Panc1 (cell line): Measurements from ENCODE around the gene EEF1AKMT2. TPM values are rescaled to one million over a fixed set of nuclear protein-coding genes. Genes with fewer than 3 reads are reported as not detected.

Experiments used
- ATAC-seq: fragments of 200-7000 bp; cut with Tn5 transposase; 2 replicates; pipeline ENCODE4 v1.9.1; 2020; ENCODE audit warnings: mild to moderate bottlenecking, moderate library complexity
- BruUV-seq: library from RNA; stranded (reverse); fragments of 400-500 nt; replicated peaks from 2 replicates; lab custom pipeline; 2021; lab: Mats Ljungman, UMichigan
- CTCF ChIA-PET: fragments of 300-600 bp; sonication (Branson Sonifier 250); formaldehyde crosslinking; loops from one replicate; lab custom pipeline; 2022; ENCODE audit warnings: antibody characterized with exemption; lab: Charles Lee
- POLR2A ChIA-PET: fragments of 300-600 bp; sonication (Branson Sonifier 250); formaldehyde crosslinking; loops from one replicate; lab custom pipeline; 2022; ENCODE audit warnings: antibody characterized with exemption; lab: Charles Lee
- DNase-seq: peaks from one replicate; pipeline ENCODE4 v3.0.0-alpha.2; 2010; ENCODE audit warnings: low read depth, low spot score
- H3K27ac ChIP-seq: 2 replicates; pipeline ENCODE4 v1.5.1; 2011; ENCODE audit warnings: mild to moderate bottlenecking, low read length, inconsistent platforms
- H3K27me3 ChIP-seq: fragments of 200-500 bp; sonication (Bioruptor generic); 2 replicates; pipeline ENCODE4 v1.6.0; 2014; ENCODE audit warnings: low read length, inconsistent platforms; ENCODE audit not compliant: control insufficient read depth, insufficient read depth
- H3K36me3 ChIP-seq: fragments of 200-500 bp; sonication (Bioruptor generic); 2 replicates; pipeline ENCODE4 v1.5.1; 2014; ENCODE audit warnings: inconsistent platforms, mild to moderate bottlenecking, low read length, moderate library complexity; ENCODE audit not compliant: control insufficient read depth, insufficient read depth
- H3K4me1 ChIP-seq: 2 replicates; pipeline ENCODE4 v1.5.1; 2011; ENCODE audit warnings: inconsistent platforms, mild to moderate bottlenecking, low read length, moderate library complexity; ENCODE audit not compliant: control insufficient read depth, insufficient read depth
- H3K4me3 ChIP-seq, 2 experiments: 2 replicates each; pipeline ENCODE4 v1.5.1; 2011 to 2012; ENCODE audit warnings: low read depth in 2 of 2, low read length in 2 of 2, mild to moderate bottlenecking in 2 of 2, inconsistent platforms in 1 of 2, moderate library complexity in 1 of 2
- H3K9me3 ChIP-seq: fragments of 200-500 bp; sonication (Bioruptor generic); 2 replicates; pipeline ENCODE4 v1.5.1; 2014; ENCODE audit warnings: low read depth, mild to moderate bottlenecking, inconsistent platforms, low read length, moderate library complexity; ENCODE audit not compliant: control insufficient read depth, insufficient read depth
- CTCF ChIP-seq: fragments of 450-650 bp; IDR thresholded peaks from 2 replicates; pipeline ENCODE4 v1.5.1; 2017; ENCODE audit warnings: mild to moderate bottlenecking
- POLR2AphosphoS5 ChIP-seq: IDR thresholded peaks from 2 replicates; pipeline ENCODE4 v1.6.1; 2012; ENCODE audit warnings: mild to moderate bottlenecking, low read depth, low read length, moderate library complexity
- SIN3A ChIP-seq: IDR thresholded peaks from 2 replicates; pipeline ENCODE4 v1.6.1; 2012; ENCODE audit warnings: low read depth, mild to moderate bottlenecking, low read length, moderate library complexity, borderline replicate concordance; ENCODE audit not compliant: insufficient read depth
- TCF7L2 ChIP-seq: IDR thresholded peaks from 2 replicates; pipeline ENCODE4 v1.6.1; 2011; ENCODE audit warnings: mild to moderate bottlenecking, low read depth, low read length, inconsistent platforms
- in situ Hi-C: cut with HindIII; loops from 2 replicates; pipeline ENCODE4 v1.10.0; 2016; ENCODE audit warnings: low sequenced_read_pairs, low pct_unique_long_range_greater_than_20kb
- intact Hi-C: fragments of 100-400 bp; cut with micrococcal nuclease; formaldehyde crosslinking; loops from one replicate; pipeline ENCODE4 v1.10.0; 2022; ENCODE audit not compliant: unreplicated experiment
- total RNA-seq: library from RNA; stranded (reverse); gene quantifications from one replicate; pipeline ENCODE4 v1.2.1, GENCODE V29; 2021; ENCODE audit not compliant: unreplicated experiment
- TF ChIP-seq, protein P1 (sequence below), 2 experiments: IDR thresholded peaks; 2 replicates each; pipeline ENCODE4 v1.6.1; 2011 to 2012; ENCODE audit warnings: low read depth in 2 of 2, control low read depth in 1 of 2, low read length in 1 of 2, mild to moderate bottlenecking in 1 of 2, moderate library complexity in 1 of 2; ENCODE audit not compliant: insufficient read depth in 1 of 2

EEF1AKMT2 gene
- total RNA-seq, 1 experiment from 2014 or later: 39.2 TPM

DNA sequence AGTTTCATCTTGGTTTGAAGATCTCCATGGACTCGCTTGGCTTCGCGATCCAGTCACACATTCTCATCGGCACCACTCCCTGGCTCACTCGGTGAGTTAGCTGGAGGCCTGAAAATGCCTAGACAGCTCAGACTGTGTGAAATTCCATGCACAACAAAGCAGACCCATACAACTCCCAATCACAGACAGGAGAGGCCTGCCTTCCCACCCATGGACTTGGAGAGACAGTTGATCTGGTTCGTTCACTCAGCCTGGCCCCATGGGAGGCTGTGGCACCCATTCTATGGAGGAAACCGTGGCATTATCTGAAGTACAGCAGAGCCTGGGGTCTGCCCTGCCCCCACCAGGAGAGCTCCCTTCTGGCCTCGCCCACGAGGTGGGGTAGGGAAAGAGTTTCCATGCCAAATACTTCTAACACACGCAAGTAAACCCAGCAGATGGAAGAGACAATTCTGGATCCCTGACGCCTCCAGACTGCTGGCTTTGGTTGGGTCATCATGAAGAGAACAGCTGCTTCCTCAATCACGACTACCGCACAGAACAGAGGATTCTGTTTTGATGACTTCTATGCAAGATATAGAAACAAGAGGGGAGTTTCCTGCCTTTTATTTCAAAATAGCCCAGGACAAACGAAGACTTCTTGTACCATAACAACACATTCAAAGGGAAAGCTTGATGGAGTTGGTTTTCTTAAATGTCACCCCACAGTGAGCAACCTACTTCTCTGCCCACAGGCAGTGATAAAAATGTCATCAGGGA, 63.4 kb downstream of the EEF1AKMT2 start:
- intact Hi-C loops (no loop called here), in situ Hi-C loops (no loop called here)
- Histone ChIP-seq H3K27ac (peak overlapping the region; percentile 25; the same call in 1 of the 2 replicates), H3K4me1 (peaks cover 21% of the 10 kb centered on the region), H3K27me3 (no peaks in the 10 kb centered on the region), H3K9me3 (no peaks in the 10 kb centered on the region), H3K36me3 (no peaks in the 10 kb centered on the region), H3K4me3 (no peak overlapping the region)
- TF ChIP-seq CTCF (no peak), SIN3A (no peak), POLR2AphosphoS5 (no peak), TCF7L2 (no peak)
- TF ChIP-seq, protein P1, sequence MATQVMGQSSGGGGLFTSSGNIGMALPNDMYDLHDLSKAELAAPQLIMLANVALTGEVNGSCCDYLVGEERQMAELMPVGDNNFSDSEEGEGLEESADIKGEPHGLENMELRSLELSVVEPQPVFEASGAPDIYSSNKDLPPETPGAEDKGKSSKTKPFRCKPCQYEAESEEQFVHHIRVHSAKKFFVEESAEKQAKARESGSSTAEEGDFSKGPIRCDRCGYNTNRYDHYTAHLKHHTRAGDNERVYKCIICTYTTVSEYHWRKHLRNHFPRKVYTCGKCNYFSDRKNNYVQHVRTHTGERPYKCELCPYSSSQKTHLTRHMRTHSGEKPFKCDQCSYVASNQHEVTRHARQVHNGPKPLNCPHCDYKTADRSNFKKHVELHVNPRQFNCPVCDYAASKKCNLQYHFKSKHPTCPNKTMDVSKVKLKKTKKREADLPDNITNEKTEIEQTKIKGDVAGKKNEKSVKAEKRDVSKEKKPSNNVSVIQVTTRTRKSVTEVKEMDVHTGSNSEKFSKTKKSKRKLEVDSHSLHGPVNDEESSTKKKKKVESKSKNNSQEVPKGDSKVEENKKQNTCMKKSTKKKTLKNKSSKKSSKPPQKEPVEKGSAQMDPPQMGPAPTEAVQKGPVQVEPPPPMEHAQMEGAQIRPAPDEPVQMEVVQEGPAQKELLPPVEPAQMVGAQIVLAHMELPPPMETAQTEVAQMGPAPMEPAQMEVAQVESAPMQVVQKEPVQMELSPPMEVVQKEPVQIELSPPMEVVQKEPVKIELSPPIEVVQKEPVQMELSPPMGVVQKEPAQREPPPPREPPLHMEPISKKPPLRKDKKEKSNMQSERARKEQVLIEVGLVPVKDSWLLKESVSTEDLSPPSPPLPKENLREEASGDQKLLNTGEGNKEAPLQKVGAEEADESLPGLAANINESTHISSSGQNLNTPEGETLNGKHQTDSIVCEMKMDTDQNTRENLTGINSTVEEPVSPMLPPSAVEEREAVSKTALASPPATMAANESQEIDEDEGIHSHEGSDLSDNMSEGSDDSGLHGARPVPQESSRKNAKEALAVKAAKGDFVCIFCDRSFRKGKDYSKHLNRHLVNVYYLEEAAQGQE (IDR thresholded peaks at IDR 0.05; ENCODE audit: insufficient read depth in 1 of 2, low read depth in 2 of 2, low read length in 1 of 2): no peak
- POLR2A ChIA-PET: no interaction called here
- no peak for ATAC-seq
- BruUV-seq: no TSS peak
- CTCF ChIA-PET: no interaction called here
- DNase-seq: no peak

GRCh38 chr10:124727361-124727960, 64.2 kb downstream of the EEF1AKMT2 start:
- CTCF ChIA-PET: no interaction called here
- H3K4me3 ChIP-seq: no peak overlapping the region
- no TSS peak for BruUV-seq

More at GRCh38 chr10:124727361-124727960, 64.2 kb downstream of the EEF1AKMT2 start:
- POLR2A ChIA-PET: no interaction called here
- peak overlapping the region; percentile 25; the same call in 1 of the 2 replicates for H3K27ac ChIP-seq
- no peak for TF ChIP-seq TCF7L2
- no peak for TF ChIP-seq SIN3A
- TF ChIP-seq POLR2AphosphoS5: no peak
- TF ChIP-seq, protein P1 (IDR thresholded peaks at IDR 0.05; ENCODE audit: insufficient read depth in 1 of 2, low read depth in 2 of 2, low read length in 1 of 2): no peak
- TF ChIP-seq CTCF: no peak
- no peak for ATAC-seq
- H3K9me3 ChIP-seq: no peaks in the 10 kb centered on the region
- H3K27me3 ChIP-seq: no peaks in the 10 kb centered on the region
- no peak for DNase-seq
- intact Hi-C loops: no loop called here
- no peaks in the 10 kb centered on the region for H3K36me3 ChIP-seq
- in situ Hi-C loops: no loop called here
- peaks cover 27% of the 10 kb centered on the region for H3K4me1 ChIP-seq
